Adrenal gland (tissue), 5 donors: ENCODE measurements around the gene BBS9.

Experiments used
- CTCF ChIP-seq, 6 experiments: fragments of 450-650 bp in 4 of 6; fragments of 200-600 bp in 2 of 6; sonication (generic) in 1 of 6; IDR thresholded peaks; 1 replicate in 5 of 6; 2 replicates in 1 of 6; pipeline versions ENCODE4 v1.5.1 to v1.8.0; 2016 to 2021; ENCODE audit warnings: antibody characterized with exemption in 6 of 6, mild to moderate bottlenecking in 2 of 6, moderate library complexity in 1 of 6
- POLR2A ChIP-seq, 2 donors: fragments of 450-650 bp; IDR thresholded peaks; one replicate each; pipeline ENCODE4 v1.6.1; 2017; ENCODE audit warnings: antibody characterized with exemption in 2 of 2, mild to moderate bottlenecking in 2 of 2, moderate library complexity in 1 of 2
- donor health status: DM: no; HTN: no; CAD: no.

DNA sequence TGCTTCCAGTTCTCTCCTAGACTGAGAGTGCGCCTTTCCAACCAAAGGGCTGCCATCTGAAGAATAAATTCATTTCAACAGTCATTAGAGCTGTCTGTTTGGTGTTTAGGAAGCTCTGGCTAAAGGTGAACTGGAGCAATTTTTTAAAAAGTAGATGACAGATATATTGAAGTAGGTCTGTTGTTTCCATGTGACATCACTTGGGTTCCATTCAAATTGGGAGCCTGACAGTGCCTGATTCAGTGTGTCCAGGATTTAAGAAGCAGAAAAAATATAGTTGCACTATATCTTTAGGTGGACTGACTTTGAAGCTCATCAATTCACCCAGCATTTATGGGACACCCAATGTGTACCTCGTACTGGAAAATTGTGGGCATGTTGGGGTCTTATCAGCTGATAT lies 367.7 kb downstream of the BBS9 start:
- TF ChIP-seq CTCF (IDR thresholded peaks at IDR 0.05) (no peak), POLR2A (IDR thresholded peaks at IDR 0.05) (no peak)
